ENCODE data around the gene MRPL22.
"Not testable (repeated sequence)": the region's sequence is repeated elsewhere in the genome, so short reads cannot be mapped to it uniquely, and the experiment has no call there.

Gene MRPL22

GRCh38 chr5:154943527-154943926 lies 2.7 kb downstream of the MRPL22 start:
- no peak for DNase-seq (ENCODE audit: low read depth)

- no peak for DNase-seq (ENCODE audit: low read depth)
Observed at GRCh38 chr5:154944716-154945115, 3.8 kb downstream of the MRPL22 start.

- no peak for DNase-seq (ENCODE audit: low read depth)
Observed at GRCh38 chr5:154945695-154946301, 4.9 kb downstream of the MRPL22 start.

GRCh38 chr5:154947778-154948177 lies 6.9 kb downstream of the MRPL22 start:
- DNase-seq (ENCODE audit: low read depth): no peak

DNA sequence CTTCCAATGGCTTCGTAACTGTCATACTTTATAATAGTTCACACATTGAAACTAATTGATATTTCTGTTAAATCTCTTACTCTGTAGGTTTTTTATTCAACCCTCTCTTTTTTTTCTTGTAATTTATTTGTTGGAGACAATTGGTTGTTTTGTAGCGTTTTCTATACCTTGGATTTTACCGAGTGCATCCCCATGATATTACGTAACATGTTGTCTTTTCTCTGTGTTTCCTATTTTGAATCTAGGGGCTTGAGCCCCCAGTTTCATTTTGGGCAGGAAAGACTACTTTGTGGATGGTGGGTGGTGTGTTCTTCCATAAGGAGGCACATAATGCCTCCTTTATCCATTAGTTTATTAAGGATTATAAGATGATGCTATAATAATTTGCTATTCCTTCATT lies 7.4 kb downstream of the MRPL22 start:
- no peak for DNase-seq (ENCODE audit: low read depth)

DNA sequence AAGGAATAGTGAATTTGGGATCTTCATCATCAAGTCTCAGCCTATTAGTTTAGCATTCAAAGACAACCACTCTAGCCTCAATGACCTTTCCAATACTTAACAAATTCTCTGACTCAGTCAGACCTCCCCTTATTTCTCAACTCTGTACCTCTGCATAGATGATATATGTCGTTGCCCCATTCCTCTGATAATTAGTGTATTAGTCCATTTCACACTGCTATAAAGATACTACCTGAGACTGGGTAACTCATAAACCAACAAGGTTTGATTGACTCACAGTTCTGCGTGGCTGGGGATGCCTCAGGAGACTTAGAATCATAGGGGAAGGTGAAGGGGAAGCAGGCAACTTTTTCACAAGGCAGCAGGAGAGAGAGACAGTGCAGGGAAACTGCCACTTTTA lies 8.9 kb downstream of the MRPL22 start:
- DNase-seq (ENCODE audit: low read depth): no peak

- DNase-seq (ENCODE audit: low read depth): no peak
Observed at GRCh38 chr5:154956712-154957111, 15.8 kb downstream of the MRPL22 start.

- DNase-seq (ENCODE audit: low read depth): no peak
Observed at GRCh38 chr5:154962494-154962893, 21.6 kb downstream of the MRPL22 start.

GRCh38 chr5:154966081-154966841 lies 25.4 kb downstream of the MRPL22 start:
- DNase-seq (ENCODE audit: low read depth): no peak

- no peak for DNase-seq (ENCODE audit: low read depth)
Observed at GRCh38 chr5:154966874-154967273, 26.0 kb downstream of the MRPL22 start.

- DNase-seq (ENCODE audit: low read depth): no peak
Observed at GRCh38 chr5:154967421-154968024, 26.6 kb downstream of the MRPL22 start.

GRCh38 chr5:154968953-154969352 lies 28.1 kb downstream of the MRPL22 start:
- no peak for DNase-seq (ENCODE audit: low read depth)

- DNase-seq (ENCODE audit: low read depth): no peak
Observed at GRCh38 chr5:154970759-154971158, 29.9 kb downstream of the MRPL22 start.

DNA sequence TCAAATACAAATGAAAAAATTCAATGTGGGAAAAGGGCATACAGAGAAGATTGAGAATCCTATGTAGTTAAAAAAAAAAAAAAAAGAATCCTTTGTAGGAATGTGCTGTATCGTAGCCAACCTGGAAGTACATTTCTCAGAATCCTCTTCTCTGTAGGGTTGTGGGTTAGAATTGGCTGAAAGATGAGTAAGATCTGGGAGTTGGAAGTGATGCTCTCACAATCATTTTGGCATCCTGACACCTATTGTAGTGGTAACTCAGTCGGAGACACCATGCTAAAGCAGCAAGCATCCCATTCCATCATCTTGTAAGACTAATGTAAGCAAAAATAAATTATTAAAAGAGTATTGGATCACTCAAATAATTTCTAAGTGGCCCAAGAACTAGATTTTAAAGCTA lies 30.6 kb downstream of the MRPL22 start:
- DNase-seq (ENCODE audit: low read depth): no peak

- no peak for DNase-seq (ENCODE audit: low read depth)
Observed at GRCh38 chr5:154972476-154973080, 31.7 kb downstream of the MRPL22 start.

DNA sequence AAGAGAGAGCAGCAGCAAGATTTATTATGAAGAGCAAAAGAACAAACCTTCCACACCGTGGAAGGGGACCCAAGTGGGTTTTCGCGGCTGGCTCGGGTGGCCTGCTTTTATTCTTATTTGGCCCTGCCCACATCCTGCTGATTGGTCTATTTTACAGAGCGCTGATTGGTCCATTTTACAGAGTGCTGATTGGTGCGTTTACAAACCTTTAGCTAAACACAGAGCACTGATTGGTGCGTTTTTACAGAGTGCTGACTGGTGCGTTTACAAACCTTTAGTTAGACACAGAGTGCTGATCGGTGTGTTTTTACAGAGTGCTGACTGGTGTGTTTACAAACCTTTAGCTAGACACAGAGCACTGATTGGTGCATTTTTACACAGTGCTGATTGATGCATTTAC lies 35.2 kb downstream of the MRPL22 start:
- DNase-seq (ENCODE audit: low read depth): not testable (repeated sequence)

- DNase-seq (ENCODE audit: low read depth): no peak
Observed at GRCh38 chr5:154977409-154977808, 36.5 kb downstream of the MRPL22 start.

DNA sequence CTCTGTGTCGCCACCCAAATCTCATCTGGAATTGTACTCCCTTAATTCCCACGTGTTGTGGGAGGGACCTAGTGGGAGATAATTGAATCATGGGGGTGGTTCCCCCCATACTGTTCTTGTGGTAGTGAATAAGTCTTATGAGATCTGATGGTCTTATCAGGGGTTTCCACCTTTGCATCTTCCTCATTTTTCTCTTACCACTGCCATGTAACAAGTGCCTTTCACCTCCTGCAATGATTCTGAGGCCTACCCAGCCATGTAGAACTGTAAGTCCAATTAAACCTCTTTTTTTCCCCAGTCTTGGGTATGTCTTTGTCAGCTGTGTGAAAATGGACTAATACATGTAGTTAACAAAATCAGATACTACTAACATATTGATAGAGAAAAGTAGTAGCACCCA lies 37.4 kb downstream of the MRPL22 start:
- DNase-seq (ENCODE audit: low read depth): not testable (repeated sequence)

GRCh38 chr5:154984946-154985516 lies 44.2 kb downstream of the MRPL22 start:
- DNase-seq (ENCODE audit: low read depth): no peak

GRCh38 chr5:154986151-154986550 lies 45.3 kb downstream of the MRPL22 start:
- DNase-seq (ENCODE audit: low read depth): no peak

DNA sequence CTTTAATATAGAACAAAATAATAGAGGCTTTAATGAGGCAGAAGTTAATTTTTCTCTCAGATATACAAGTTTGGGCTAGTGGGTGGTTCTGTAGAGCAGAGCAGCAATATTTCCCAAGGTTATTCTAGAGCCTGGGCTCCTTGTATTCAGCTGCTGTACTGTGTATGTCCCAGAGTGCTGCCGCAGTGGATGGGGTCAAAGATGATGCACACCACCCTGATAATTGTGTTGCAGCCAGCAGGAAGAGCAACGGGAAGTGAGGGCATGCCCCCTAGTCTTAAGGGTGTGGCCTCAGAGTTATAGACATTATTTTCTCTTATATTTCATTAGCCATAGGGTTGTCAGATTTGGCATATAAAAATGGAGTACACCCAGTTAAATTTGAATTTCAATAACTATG lies 48.8 kb downstream of the MRPL22 start:
- DNase-seq (ENCODE audit: low read depth): no peak

DNA sequence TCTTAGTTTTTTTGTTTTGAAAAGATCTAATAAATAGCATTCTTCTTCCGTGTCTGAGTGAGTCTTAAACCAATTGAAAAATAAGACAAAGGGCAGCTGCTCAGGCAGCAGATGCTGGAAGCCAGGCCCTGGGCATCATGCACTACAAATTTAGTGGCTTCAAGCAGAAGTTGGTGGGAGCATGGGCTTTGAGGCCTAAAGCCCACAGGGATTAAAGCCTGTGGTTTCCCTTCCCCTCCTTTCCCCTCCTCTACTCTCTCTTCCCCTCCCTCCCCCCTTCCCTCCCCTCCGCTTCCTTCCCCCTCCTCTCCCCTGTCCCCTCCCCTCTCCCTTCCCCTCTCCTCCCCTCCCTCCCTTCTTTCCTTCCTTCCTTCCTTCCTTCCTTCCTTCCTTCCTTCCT lies 52.6 kb downstream of the MRPL22 start:
- no peak for DNase-seq (ENCODE audit: low read depth)

DNA sequence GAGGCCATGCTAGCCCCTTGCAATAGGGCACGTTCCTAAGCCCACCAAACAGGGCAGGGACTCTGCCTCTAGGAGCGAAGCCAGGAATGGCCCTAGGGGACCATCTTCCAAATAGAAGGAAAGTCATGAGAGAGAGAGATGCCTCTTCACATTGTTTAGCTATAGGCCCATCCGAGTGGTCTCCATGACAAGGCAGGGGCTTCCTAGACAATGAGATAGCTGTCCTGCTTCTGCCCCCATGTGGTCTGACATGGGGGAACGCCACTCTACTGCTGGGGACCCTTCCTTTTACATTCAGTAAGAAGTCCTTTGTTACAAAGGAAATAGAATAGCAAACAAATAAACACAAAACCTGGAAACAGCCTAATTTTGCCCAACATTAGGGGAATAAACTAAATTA lies 54.8 kb downstream of the MRPL22 start:
- DNase-seq (ENCODE audit: low read depth): no peak

Data from stimulated activated CD8-positive, alpha-beta memory T cell treated with anti-CD3 and anti-CD28 coated beads, Interleukin-12 subunit alpha, Interleukin-12 subunit beta, amount 100 ng/mL, for 1 hour (primary cell).